Smooth muscle cell (in vitro differentiated cells): ENCODE results near the gene GPATCH2L. TPM values are rescaled to one million over a fixed set of nuclear protein-coding genes. Genes with fewer than 3 reads are reported as not detected.
A peak's percentile ranks its signal among the peaks of the same experiment; 100 is the strongest.

ENCODE experiments used
- DNase-seq: peaks from one replicate; lab custom pipeline; 2025; ENCODE audit not compliant: unreplicated experiment; lab: John Stamatoyannopoulos, UW
- H2AFZ ChIP-seq: fragments of 200-600 bp; sonication (generic); 2 replicates; pipeline ENCODE4 v1.6.0; 2016; ENCODE audit warnings: antibody characterized with exemption, low read depth, mild to moderate bottlenecking
- H3F3A ChIP-seq: fragments of 200-600 bp; sonication (generic); 2 replicates; pipeline ENCODE4 v1.6.0; 2017; ENCODE audit warnings: antibody characterized with exemption, low read depth
- H3K27ac ChIP-seq: fragments of 200-600 bp; sonication (generic); 2 replicates; pipeline ENCODE4 v1.5.1; 2016; ENCODE audit warnings: low read depth, mild to moderate bottlenecking
- H3K27me3 ChIP-seq: fragments of 200-600 bp; sonication (generic); 2 replicates; pipeline ENCODE4 v1.6.1; 2016; ENCODE audit warnings: low read depth, mild to moderate bottlenecking
- H3K36me3 ChIP-seq: fragments of 200-600 bp; sonication (generic); 2 replicates; pipeline ENCODE4 v1.5.1; 2016; ENCODE audit warnings: low read depth
- H3K4me1 ChIP-seq: fragments of 200-600 bp; sonication (generic); 2 replicates; pipeline ENCODE4 v1.5.1; 2016; ENCODE audit warnings: low read depth
- H3K4me2 ChIP-seq: fragments of 200-600 bp; sonication (generic); 2 replicates; pipeline ENCODE4 v1.6.0; 2016; ENCODE audit warnings: mild to moderate bottlenecking
- H3K4me3 ChIP-seq: fragments of 200-600 bp; sonication (generic); 2 replicates; pipeline ENCODE4 v1.5.1; 2016; ENCODE audit warnings: mild to moderate bottlenecking
- H3K79me2 ChIP-seq: fragments of 200-600 bp; sonication (generic); 2 replicates; pipeline ENCODE4 v1.6.0; 2016; ENCODE audit warnings: low read depth, mild to moderate bottlenecking
- H3K9ac ChIP-seq: fragments of 200-600 bp; sonication (generic); 2 replicates; pipeline ENCODE4 v1.6.0; 2016; ENCODE audit warnings: low read depth
- H3K9me3 ChIP-seq: fragments of 200-600 bp; sonication (generic); replicated peaks from 2 replicates; pipeline ENCODE4 v1.5.1; 2016; ENCODE audit warnings: low read depth
- H4K20me1 ChIP-seq: fragments of 200-600 bp; sonication (generic); 2 replicates; pipeline ENCODE4 v1.6.0; 2016; ENCODE audit warnings: low read depth
- CTCF ChIP-seq: fragments of 200-600 bp; sonication (generic); IDR thresholded peaks from 2 replicates; pipeline ENCODE4 v1.5.1; 2017; ENCODE audit warnings: borderline replicate concordance, mild to moderate bottlenecking, antibody characterized with exemption; ENCODE audit not compliant: insufficient read depth, poor library complexity, severe bottlenecking
- WGBS: methylation state at CpG from one replicate; pipeline ENCODE4 v1.1.7; 2016; ENCODE audit warnings: low lambda C conversion rate; 5-methylcytosine and 5-hydroxymethylcytosine counted together
- polyA plus RNA-seq: library from polyadenylated mRNA; unstranded; fragments of >200 nt; fragmentation: Nextera tagmentation; extraction: Ambion mirVana; gene quantifications from 2 replicates; pipeline ENCODE4 v1.2.1, GENCODE V29; 2016
- total RNA-seq: library from RNA; depleted of rRNA; stranded (reverse); fragments of >200 nt; gene quantifications from 2 replicates; pipeline ENCODE4 v1.2.3, GENCODE V29; 2014

The GPATCH2L gene
- total and polyA plus RNA-seq, 2 experiments from 2014 or later: 14.5 to 53.4 TPM

GRCh38 chr14:76154539-76155126 is 2.9 kb downstream of the GPATCH2L start:
- peaks cover 36% of the 10 kb centered on the region for H3K4me1 ChIP-seq
- no peak for DNase-seq
- 91% methylated on average over 11 of the region's 11 CpGs for WGBS
- H4K20me1 ChIP-seq: peaks cover 72% of the 10 kb centered on the region
- H3K36me3 ChIP-seq: no peaks in the 10 kb centered on the region
- no peak overlapping the region for H3K4me3 ChIP-seq
- H3K27ac ChIP-seq: no peak overlapping the region
- no peak overlapping the region for H3K9ac ChIP-seq
- no peak overlapping the region for H2AFZ ChIP-seq
- no peaks in the 10 kb centered on the region for H3F3A ChIP-seq
- no peaks in the 10 kb centered on the region for H3K9me3 ChIP-seq
- peak overlapping the region; percentile 66 for H3K4me2 ChIP-seq
- TF ChIP-seq CTCF: no peak
- peaks cover 9% of the 10 kb centered on the region for H3K27me3 ChIP-seq
- peaks cover 70% of the 10 kb centered on the region for H3K79me2 ChIP-seq

- WGBS: 91% methylated on average over 8 of the region's 8 CpGs
- peaks cover 80% of the 10 kb centered on the region for H3K79me2 ChIP-seq
Observed at GRCh38 chr14:76163668-76164363, 12.1 kb downstream of the GPATCH2L start.

GRCh38 chr14:76168531-76168930 is 16.8 kb downstream of the GPATCH2L start:
- Histone ChIP-seq H3F3A (no peaks in the 10 kb centered on the region), H3K27me3 (no peaks in the 10 kb centered on the region), H3K79me2 (peaks cover 47% of the 10 kb centered on the region), H3K4me3 (no peak overlapping the region), H3K27ac (no peak overlapping the region), H3K4me2 (no peak overlapping the region), H3K9ac (no peak overlapping the region), H3K9me3 (no peaks in the 10 kb centered on the region), H3K4me1 (no peaks in the 10 kb centered on the region), H2AFZ (no peak overlapping the region), H3K36me3 (peaks cover 31% of the 10 kb centered on the region), H4K20me1 (peaks cover 99% of the 10 kb centered on the region)
- TF ChIP-seq CTCF: no peak
- DNase-seq: no peak
- 90% methylated on average over 3 of the region's 3 CpGs for WGBS

More at GRCh38 chr14:76163668-76164363, 12.1 kb downstream of the GPATCH2L start:
- no peak for DNase-seq
- Histone ChIP-seq H3K27me3 (no peaks in the 10 kb centered on the region), H3K9ac (no peak overlapping the region), H4K20me1 (peaks cover 100% of the 10 kb centered on the region), H3K36me3 (peaks cover 19% of the 10 kb centered on the region), H2AFZ (no peak overlapping the region), H3F3A (no peaks in the 10 kb centered on the region), H3K4me3 (no peak overlapping the region), H3K27ac (no peak overlapping the region), H3K9me3 (no peaks in the 10 kb centered on the region), H3K4me2 (no peak overlapping the region), H3K4me1 (no peaks in the 10 kb centered on the region)
- TF ChIP-seq CTCF: no peak

GRCh38 chr14:76169776-76170175 is 18.1 kb downstream of the GPATCH2L start:
- no peaks in the 10 kb centered on the region for H3K9me3 ChIP-seq
- no peak for TF ChIP-seq CTCF
- H3K4me1 ChIP-seq: no peaks in the 10 kb centered on the region
- H2AFZ ChIP-seq: no peak overlapping the region
- no peak overlapping the region for H3K9ac ChIP-seq
- H4K20me1 ChIP-seq: peaks cover 97% of the 10 kb centered on the region
- peaks cover 35% of the 10 kb centered on the region for H3K79me2 ChIP-seq
- 87% methylated on average over 3 of the region's 3 CpGs for WGBS
- H3K36me3 ChIP-seq: peaks cover 36% of the 10 kb centered on the region
- H3K4me2 ChIP-seq: no peak overlapping the region
- H3K27me3 ChIP-seq: no peaks in the 10 kb centered on the region
- no peak for DNase-seq
- H3K27ac ChIP-seq: no peak overlapping the region
- no peak overlapping the region for H3K4me3 ChIP-seq
- H3F3A ChIP-seq: no peaks in the 10 kb centered on the region
